ENCODE data around the gene TKTL1.
A peak's percentile ranks its signal among the peaks of the same experiment; 100 is the strongest.

Gene TKTL1

GRCh38 chrX:154371017-154371788 is 75.6 kb downstream of the TKTL1 start:
- peak; percentile 93 for DNase-seq (ENCODE audit: low read depth)
- TF ChIP-seq, protein P1, sequence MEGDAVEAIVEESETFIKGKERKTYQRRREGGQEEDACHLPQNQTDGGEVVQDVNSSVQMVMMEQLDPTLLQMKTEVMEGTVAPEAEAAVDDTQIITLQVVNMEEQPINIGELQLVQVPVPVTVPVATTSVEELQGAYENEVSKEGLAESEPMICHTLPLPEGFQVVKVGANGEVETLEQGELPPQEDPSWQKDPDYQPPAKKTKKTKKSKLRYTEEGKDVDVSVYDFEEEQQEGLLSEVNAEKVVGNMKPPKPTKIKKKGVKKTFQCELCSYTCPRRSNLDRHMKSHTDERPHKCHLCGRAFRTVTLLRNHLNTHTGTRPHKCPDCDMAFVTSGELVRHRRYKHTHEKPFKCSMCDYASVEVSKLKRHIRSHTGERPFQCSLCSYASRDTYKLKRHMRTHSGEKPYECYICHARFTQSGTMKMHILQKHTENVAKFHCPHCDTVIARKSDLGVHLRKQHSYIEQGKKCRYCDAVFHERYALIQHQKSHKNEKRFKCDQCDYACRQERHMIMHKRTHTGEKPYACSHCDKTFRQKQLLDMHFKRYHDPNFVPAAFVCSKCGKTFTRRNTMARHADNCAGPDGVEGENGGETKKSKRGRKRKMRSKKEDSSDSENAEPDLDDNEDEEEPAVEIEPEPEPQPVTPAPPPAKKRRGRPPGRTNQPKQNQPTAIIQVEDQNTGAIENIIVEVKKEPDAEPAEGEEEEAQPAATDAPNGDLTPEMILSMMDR (IDR thresholded peaks at IDR 0.05; ENCODE audit: low read length, missing control alignments), result no peak
- peak overlapping the region; percentile 79 for H3K4me3 ChIP-seq (replicated peaks; ENCODE audit: low read depth, low read length)

DNA sequence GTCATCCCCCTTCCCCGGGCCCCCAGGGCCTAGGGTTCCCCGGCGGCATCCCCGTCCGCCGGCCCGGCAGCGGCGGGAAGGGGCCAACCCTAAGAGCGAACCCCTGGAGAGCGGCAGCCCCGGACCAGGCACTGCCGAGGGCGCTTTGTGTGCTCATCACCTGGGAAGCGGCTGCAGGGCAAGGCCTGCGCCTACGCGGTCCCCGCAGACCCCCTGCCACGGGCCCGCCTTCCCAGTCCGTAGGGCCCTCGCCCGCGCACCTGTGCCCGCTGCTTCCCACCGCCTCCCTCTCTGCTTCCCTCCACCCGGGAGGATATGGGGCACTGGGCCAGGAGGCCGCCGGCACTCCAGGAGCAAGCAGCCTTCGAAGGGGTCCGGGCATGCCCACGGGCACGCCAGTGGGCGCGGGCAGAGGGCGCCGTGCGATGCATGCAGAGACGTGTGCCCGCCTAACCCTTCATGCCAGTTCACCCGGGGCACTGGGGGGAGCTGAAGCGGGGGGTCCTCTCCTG is 76.2 kb downstream of the TKTL1 start:
- DNase-seq (ENCODE audit: low read depth), result no peak
- H3K4me3 ChIP-seq (replicated peaks; ENCODE audit: low read depth, low read length), result peak overlapping the region; percentile 52
- TF ChIP-seq, protein P1 (IDR thresholded peaks at IDR 0.05; ENCODE audit: low read length, missing control alignments), result no peak

- DNase-seq (ENCODE audit: low read depth), result no peak
- H3K4me3 ChIP-seq (replicated peaks; ENCODE audit: low read depth, low read length), result peak overlapping the region; percentile 55
- TF ChIP-seq, protein P1 (IDR thresholded peaks at IDR 0.05; ENCODE audit: low read length, missing control alignments), result no peak
These were observed 77.0 kb downstream of the TKTL1 start for GRCh38 chrX:154372612-154373022.

GRCh38 chrX:154373340-154374306 is 78.0 kb downstream of the TKTL1 start:
- DNase-seq (ENCODE audit: low read depth), result peak; percentile 84

GRCh38 chrX:154374313-154375155 is 78.9 kb downstream of the TKTL1 start, which contains the start of gene FLNA:
FLNA (minus strand) TSS chrX:154374634; CDS start chrX:154371245, 3,389 bp downstream.
- DNase-seq (ENCODE audit: low read depth), result no peak
- peak within 1 kb of the TSS; percentile 55 for H3K4me3 ChIP-seq (replicated peaks; ENCODE audit: low read depth, low read length)

More at GRCh38 chrX:154373340-154374306, 78.0 kb downstream of the TKTL1 start:
- TF ChIP-seq, protein P1 (IDR thresholded peaks at IDR 0.05; ENCODE audit: low read length, missing control alignments), result peak; percentile 47
- H3K4me3 ChIP-seq (replicated peaks; ENCODE audit: low read depth, low read length), result peak overlapping the region; percentile 55

More at GRCh38 chrX:154374313-154375155, 78.9 kb downstream of the TKTL1 start, which contains the start of gene FLNA:
- TF ChIP-seq, protein P1 (IDR thresholded peaks at IDR 0.05; ENCODE audit: low read length, missing control alignments), result no peak

All from fibroblast of pulmonary artery (primary cell).